WI38 (cell line): ENCODE data around the gene RAB29.
A peak's percentile ranks its signal among the peaks of the same experiment; 100 is the strongest.
"Not testable (repeated sequence)": the region's sequence is repeated elsewhere in the genome, so short reads cannot be mapped to it uniquely, and the experiment has no call there.

Experiments used
- H3K4me3 ChIP-seq: 2 replicates; pipeline ENCODE4 v1.5.1; 2011; ENCODE audit warnings: low read depth, mild to moderate bottlenecking, control low read depth, low read length
- TF ChIP-seq, protein P1 (sequence below): IDR thresholded peaks from 2 replicates; pipeline ENCODE4 v1.5.1; 2012; ENCODE audit warnings: low read depth, mild to moderate bottlenecking, control low read depth, low read length

RAB29 gene, protein sequence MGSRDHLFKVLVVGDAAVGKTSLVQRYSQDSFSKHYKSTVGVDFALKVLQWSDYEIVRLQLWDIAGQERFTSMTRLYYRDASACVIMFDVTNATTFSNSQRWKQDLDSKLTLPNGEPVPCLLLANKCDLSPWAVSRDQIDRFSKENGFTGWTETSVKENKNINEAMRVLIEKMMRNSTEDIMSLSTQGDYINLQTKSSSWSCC

DNA sequence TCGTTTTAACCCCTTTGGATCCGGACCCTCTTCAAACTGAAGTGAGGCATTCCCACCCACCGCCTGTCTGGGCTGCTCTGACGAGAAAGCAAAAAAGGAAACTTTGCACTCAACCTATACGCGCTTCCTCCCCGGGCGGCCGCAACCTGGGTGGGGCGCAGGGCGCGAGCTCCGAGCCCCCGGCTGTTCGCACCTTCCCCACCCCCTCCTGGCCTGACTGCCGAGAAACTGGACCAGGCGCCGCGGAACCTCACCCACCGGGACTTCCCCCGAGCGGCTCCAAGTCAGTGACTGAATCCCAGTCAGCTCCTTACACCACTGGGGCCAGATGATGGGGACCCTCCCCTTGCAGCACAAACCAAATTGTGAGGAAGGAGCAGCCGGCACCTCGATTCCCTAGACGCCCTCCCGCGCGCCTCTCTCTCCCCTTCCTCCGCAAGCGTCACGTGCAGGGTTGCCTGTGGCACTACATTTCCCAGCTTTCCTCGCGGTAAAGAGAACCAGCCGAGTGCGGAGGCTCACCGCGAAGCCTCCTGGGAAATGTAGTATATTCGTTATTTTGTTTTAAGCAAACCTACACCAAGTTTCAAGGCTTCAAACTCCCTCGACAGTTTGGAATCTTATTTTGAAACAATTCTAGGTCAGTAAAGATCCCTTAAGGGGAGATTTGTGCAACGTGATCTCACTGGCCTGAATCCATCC is at the start of gene RAB29:
RAB29 (minus strand) TSS at position 468 of the 702 bp plus-strand sequence. CDS start 526 bp downstream, outside the sequence.
- peak within 1 kb of the TSS; percentile 85 for H3K4me3 ChIP-seq
- TF ChIP-seq, protein P1, sequence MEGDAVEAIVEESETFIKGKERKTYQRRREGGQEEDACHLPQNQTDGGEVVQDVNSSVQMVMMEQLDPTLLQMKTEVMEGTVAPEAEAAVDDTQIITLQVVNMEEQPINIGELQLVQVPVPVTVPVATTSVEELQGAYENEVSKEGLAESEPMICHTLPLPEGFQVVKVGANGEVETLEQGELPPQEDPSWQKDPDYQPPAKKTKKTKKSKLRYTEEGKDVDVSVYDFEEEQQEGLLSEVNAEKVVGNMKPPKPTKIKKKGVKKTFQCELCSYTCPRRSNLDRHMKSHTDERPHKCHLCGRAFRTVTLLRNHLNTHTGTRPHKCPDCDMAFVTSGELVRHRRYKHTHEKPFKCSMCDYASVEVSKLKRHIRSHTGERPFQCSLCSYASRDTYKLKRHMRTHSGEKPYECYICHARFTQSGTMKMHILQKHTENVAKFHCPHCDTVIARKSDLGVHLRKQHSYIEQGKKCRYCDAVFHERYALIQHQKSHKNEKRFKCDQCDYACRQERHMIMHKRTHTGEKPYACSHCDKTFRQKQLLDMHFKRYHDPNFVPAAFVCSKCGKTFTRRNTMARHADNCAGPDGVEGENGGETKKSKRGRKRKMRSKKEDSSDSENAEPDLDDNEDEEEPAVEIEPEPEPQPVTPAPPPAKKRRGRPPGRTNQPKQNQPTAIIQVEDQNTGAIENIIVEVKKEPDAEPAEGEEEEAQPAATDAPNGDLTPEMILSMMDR: no peak

DNA sequence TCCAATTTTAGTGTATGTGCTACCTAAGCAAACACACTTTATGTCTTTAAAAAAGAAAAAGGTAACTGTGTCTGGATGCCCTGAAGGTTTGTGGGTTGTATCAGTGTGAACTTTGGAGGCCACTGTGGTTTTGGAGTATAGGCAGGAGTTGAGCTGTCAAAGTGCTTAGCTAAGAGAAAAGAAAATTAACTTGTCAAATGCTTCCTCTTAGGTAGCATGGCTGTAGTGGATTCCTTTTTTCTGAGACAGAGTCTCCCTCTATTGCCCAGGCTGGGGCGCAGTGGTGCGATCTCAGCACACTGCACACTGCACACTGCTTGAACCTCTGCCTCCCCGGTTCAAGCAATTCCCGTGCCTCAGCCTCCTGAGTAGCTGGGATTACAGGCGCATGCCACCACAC is 48.9 kb upstream of the RAB29 start:
- no peak overlapping the region for H3K4me3 ChIP-seq
- TF ChIP-seq, protein P1: no peak

DNA sequence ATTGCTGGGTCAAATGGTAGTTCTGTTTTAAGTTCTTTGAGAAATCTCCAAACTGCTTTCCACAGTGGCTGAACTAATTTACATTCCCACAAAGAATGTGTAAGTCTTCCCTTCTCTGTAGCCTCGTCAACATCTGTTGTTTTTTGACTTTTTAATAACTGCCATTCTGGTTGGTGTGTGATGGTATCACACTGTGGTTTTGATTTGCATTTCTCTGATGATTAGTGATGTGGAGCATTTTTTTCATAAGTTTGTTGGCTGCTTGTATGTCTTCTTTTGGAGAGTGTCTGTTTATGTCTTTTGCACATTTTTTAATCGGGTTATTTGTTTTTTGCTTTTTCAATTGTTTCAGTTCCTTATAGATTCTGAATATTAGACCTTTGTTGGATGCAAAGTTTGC is 48.0 kb upstream of the RAB29 start:
- not testable (repeated sequence) for H3K4me3 ChIP-seq

DNA sequence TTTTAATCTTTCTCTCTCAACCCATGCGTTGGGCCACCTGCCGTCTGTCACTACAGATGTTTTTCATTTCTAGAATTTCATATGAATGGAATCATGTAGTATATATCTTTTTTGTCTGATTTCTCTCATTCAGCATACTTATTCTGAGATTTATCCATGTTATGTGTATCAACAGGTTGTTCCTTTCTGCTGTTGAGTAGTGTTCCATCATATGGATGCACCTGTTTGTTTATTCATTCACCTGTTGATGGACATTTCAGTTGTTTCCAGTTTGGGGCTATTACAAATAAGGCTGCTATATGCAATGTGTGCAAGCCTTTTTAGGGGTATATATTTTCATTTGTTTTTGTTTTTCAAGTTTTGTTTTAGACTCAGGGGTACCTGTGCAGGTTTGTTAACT is 47.1 kb upstream of the RAB29 start:
- H3K4me3 ChIP-seq: no peak overlapping the region
- TF ChIP-seq, protein P1: no peak

DNA sequence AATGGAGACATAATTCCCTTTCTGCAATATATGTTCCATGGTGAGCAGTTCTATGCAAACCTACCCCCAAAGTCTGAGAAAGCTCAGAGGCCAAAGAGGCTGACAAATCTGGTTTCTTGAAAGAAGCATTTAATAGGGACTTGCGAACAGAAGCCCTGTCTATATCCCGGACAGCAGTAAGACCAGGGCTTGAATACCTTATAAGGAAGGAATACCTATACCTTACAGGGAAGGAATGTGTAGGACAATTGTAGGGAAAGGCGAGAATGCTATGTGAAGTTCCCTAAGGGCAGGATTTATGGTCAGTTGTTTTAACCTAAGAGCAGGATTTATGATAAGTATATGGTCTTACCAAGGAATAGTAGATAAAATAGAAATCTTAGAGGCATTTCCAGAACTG is 42.7 kb upstream of the RAB29 start:
- TF ChIP-seq, protein P1: no peak

DNA sequence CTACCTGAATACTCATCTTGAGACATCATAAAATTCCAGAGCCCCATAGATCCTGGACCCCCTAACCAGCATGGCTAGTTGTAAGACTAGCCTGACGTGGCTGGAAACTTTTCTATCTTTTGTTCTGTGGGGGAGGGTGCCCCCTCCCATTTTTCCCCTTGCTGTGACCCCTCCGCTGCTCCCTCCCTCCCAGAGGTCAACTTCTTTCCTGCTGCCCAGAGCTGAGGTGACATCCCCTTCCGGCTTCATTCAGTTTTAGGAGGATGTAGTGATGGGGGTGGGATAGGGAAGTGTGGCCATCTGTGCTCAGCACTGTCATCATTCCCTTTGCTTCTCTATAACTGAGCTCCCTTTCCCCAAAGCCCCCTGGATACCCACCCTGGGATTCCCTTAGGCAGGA is 42.1 kb upstream of the RAB29 start:
- H3K4me3 ChIP-seq: no peak overlapping the region
- TF ChIP-seq, protein P1: no peak

More for the DNA sequence above, 42.7 kb upstream of the RAB29 start:
- H3K4me3 ChIP-seq: no peak overlapping the region

DNA sequence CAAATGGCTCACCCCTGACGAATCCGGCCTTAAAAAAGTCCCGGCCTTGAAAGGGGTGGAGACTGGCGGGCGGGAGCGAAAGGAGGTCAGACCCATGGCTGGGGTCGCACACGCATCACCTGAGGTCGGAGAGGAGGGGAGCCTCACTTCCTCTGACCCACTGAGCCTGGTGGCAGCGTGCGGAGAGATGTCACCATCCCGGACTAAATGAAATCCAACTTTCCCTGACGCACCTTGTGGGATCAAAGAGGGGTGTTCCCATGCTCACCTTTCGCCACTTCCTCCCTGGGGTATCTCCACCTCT is 38.4 kb upstream of the RAB29 start:
- peak overlapping the region; percentile 88 for H3K4me3 ChIP-seq
- TF ChIP-seq, protein P1: no peak
